Measurements from ENCODE around the gene GSTM2.
"Not testable (repeated sequence)": the region's sequence is repeated elsewhere in the genome, so short reads cannot be mapped to it uniquely, and the experiment has no call there.

- not testable (repeated sequence) for TF ChIP-seq CTCF, POLR2A (IDR thresholded peaks at IDR 0.05)
Observed at GRCh38 chr1:109709822-109710221, 42.0 kb downstream of the GSTM2 start.

Data from body of pancreas (tissue), 4 donors.